RPMI7951 (cell line): ENCODE results near the gene MAP4K1. TPM values are rescaled to one million over a fixed set of nuclear protein-coding genes. Genes with fewer than 3 reads are reported as not detected.
"Not testable (repeated sequence)": the region's sequence is repeated elsewhere in the genome, so short reads cannot be mapped to it uniquely, and the experiment has no call there.

Experiments used
- DNase-seq: peaks from one replicate; pipeline ENCODE4 v3.0.0-alpha.2; 2012; ENCODE audit warnings: low read depth
- total RNA-seq: library from RNA; depleted of rRNA; stranded (reverse); fragments of >200 nt; shearing (Covaris generic); gene quantifications from 2 replicates; pipeline ENCODE4 v1.2.3, GENCODE V29; 2014

MAP4K1 gene
- total RNA-seq, 1 experiment from 2014 or later = not detected

GRCh38 chr19:38626401-38626800, 8.6 kb upstream of the MAP4K1 start:
- no peak for DNase-seq

GRCh38 chr19:38624822-38625221, 7.1 kb upstream of the MAP4K1 start:
- no peak for DNase-seq

GRCh38 chr19:38619361-38620174, 1.8 kb upstream of the MAP4K1 start:
- DNase-seq = no peak

GRCh38 chr19:38618590-38619360, 1.0 kb upstream of the MAP4K1 start, which contains the start of gene EIF3K:
Gene EIF3K (plus strand): TSS chr19:38619188. CDS start chr19:38619269, 81 bp downstream.
- DNase-seq = peak; percentile 98

- no peak for DNase-seq
Measured at GRCh38 chr19:38617283-38617763, 430 bp downstream of the MAP4K1 start.

GRCh38 chr19:38616265-38616664, 1.5 kb downstream of the MAP4K1 start:
- no peak for DNase-seq

- DNase-seq = no peak
Measured at GRCh38 chr19:38615007-38615581, 2.7 kb downstream of the MAP4K1 start.

- DNase-seq = no peak
Measured at GRCh38 chr19:38614289-38614688, 3.5 kb downstream of the MAP4K1 start.

GRCh38 chr19:38606131-38606530, 11.6 kb downstream of the MAP4K1 start:
- no peak for DNase-seq

- DNase-seq = not testable (repeated sequence)
Measured at GRCh38 chr19:38602856-38603255, 14.9 kb downstream of the MAP4K1 start.

GRCh38 chr19:38599722-38600121, 18.0 kb downstream of the MAP4K1 start:
- no peak for DNase-seq

- no peak for DNase-seq
Measured at GRCh38 chr19:38597075-38597474, 20.7 kb downstream of the MAP4K1 start.

- DNase-seq = no peak
Measured at GRCh38 chr19:38596057-38596981, 21.4 kb downstream of the MAP4K1 start.

GRCh38 chr19:38592940-38593339, 24.8 kb downstream of the MAP4K1 start:
- no peak for DNase-seq

GRCh38 chr19:38588041-38588440, 29.7 kb downstream of the MAP4K1 start:
- no peak for DNase-seq

GRCh38 chr19:38587562-38587961, 30.2 kb downstream of the MAP4K1 start:
- DNase-seq = no peak

GRCh38 chr19:38583985-38584305, 33.8 kb downstream of the MAP4K1 start:
- DNase-seq = no peak

GRCh38 chr19:38583219-38583984, 34.4 kb downstream of the MAP4K1 start:
- DNase-seq = no peak

- no peak for DNase-seq
Measured at GRCh38 chr19:38580080-38580479, 37.7 kb downstream of the MAP4K1 start.

GRCh38 chr19:38579304-38579703, 38.4 kb downstream of the MAP4K1 start:
- not testable (repeated sequence) for DNase-seq

- DNase-seq = no peak
Measured at GRCh38 chr19:38577826-38578225, 39.9 kb downstream of the MAP4K1 start.
